Measurements from ENCODE around the gene AUTS2. TPM values are rescaled to one million over a fixed set of nuclear protein-coding genes. Genes with fewer than 3 reads are reported as not detected.

The AUTS2 gene
- total and polyA plus RNA-seq, 4 donors: 4.9 to 24.4 (median 7.0) TPM

DNA sequence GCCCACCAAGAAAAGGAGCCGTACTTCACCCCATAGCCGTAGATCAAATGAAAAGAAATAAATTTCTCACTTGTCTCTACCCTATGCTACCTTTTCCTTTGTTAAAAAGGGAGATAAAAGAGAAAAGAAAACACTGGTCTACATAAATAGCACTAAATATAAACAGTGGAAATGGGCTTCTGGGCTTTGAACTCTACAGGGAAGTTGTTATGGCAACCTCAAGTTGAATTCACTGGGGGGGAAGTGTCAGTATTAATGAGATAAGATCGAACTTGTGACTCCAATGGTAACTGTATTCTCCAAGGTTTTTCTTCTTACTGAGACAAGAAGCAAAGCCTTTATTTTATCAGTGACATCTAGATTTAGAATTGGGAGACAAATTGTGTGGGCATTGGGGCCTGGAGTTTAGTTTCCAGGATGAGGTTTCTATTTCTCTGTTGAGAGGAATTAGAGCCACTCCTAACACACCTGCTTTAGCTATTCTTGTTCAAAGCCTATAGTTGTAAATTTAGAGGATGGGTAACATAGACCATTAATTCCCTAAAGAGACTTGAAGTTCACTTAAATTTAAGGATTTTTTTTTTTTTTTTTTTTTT is 929.3 kb downstream of the AUTS2 start:
- 79% methylated on average over 3 of the region's 3 CpGs for WGBS
- H3K27me3 ChIP-seq (ENCODE audit: control insufficient read depth in 4 of 4, insufficient read depth in 4 of 4, low read length in 3 of 4): no peaks in the 10 kb centered on the region
- no peaks in the 10 kb centered on the region for H3K36me3 ChIP-seq (ENCODE audit: control insufficient read depth in 4 of 4, insufficient read depth in 3 of 4, low read depth in 1 of 4, low read length in 3 of 4)
- H3K9me3 ChIP-seq (ENCODE audit: control insufficient read depth in 4 of 4, low read length in 3 of 4): no peaks in the 10 kb centered on the region
- H3K27ac ChIP-seq (ENCODE audit: low read depth in 1 of 2, low read length in 2 of 2): no peak overlapping the region
- TF ChIP-seq, protein P1, sequence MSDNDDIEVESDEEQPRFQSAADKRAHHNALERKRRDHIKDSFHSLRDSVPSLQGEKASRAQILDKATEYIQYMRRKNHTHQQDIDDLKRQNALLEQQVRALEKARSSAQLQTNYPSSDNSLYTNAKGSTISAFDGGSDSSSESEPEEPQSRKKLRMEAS (IDR thresholded peaks at IDR 0.05): no peak
- TF ChIP-seq, protein P2, sequence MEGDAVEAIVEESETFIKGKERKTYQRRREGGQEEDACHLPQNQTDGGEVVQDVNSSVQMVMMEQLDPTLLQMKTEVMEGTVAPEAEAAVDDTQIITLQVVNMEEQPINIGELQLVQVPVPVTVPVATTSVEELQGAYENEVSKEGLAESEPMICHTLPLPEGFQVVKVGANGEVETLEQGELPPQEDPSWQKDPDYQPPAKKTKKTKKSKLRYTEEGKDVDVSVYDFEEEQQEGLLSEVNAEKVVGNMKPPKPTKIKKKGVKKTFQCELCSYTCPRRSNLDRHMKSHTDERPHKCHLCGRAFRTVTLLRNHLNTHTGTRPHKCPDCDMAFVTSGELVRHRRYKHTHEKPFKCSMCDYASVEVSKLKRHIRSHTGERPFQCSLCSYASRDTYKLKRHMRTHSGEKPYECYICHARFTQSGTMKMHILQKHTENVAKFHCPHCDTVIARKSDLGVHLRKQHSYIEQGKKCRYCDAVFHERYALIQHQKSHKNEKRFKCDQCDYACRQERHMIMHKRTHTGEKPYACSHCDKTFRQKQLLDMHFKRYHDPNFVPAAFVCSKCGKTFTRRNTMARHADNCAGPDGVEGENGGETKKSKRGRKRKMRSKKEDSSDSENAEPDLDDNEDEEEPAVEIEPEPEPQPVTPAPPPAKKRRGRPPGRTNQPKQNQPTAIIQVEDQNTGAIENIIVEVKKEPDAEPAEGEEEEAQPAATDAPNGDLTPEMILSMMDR (IDR thresholded peaks at IDR 0.05; ENCODE audit: low read depth, low read length, missing input control): no peak
- no peak for TF ChIP-seq JUND (IDR thresholded peaks at IDR 0.05)
- TF ChIP-seq, protein P3, sequence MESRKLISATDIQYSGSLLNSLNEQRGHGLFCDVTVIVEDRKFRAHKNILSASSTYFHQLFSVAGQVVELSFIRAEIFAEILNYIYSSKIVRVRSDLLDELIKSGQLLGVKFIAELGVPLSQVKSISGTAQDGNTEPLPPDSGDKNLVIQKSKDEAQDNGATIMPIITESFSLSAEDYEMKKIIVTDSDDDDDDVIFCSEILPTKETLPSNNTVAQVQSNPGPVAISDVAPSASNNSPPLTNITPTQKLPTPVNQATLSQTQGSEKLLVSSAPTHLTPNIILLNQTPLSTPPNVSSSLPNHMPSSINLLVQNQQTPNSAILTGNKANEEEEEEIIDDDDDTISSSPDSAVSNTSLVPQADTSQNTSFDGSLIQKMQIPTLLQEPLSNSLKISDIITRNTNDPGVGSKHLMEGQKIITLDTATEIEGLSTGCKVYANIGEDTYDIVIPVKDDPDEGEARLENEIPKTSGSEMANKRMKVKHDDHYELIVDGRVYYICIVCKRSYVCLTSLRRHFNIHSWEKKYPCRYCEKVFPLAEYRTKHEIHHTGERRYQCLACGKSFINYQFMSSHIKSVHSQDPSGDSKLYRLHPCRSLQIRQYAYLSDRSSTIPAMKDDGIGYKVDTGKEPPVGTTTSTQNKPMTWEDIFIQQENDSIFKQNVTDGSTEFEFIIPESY (IDR thresholded peaks at IDR 0.05): no peak
- no peak for TF ChIP-seq RAD21 (IDR thresholded peaks at IDR 0.05)
- TF ChIP-seq HNF4G (IDR thresholded peaks at IDR 0.05): no peak
- TF ChIP-seq ATF3 (IDR thresholded peaks at IDR 0.05): no peak
- no peak for TF ChIP-seq REST (IDR thresholded peaks at IDR 0.05)
- TF ChIP-seq TAF1 (conservative IDR thresholded peaks at IDR 0.05): no peak
- TF ChIP-seq SP1 (IDR thresholded peaks at IDR 0.05): no peak
- TF ChIP-seq HNF4A (conservative IDR thresholded peaks at IDR 0.05): no peak
- TF ChIP-seq EGR1 (IDR thresholded peaks at IDR 0.05; ENCODE audit: low read depth in 2 of 2): no peak
- TF ChIP-seq FOXA1 (IDR thresholded peaks at IDR 0.05): no peak
- no peak for TF ChIP-seq NR2F2 (IDR thresholded peaks at IDR 0.05)
- no peak for TF ChIP-seq RXRA (IDR thresholded peaks at IDR 0.05)
- TF ChIP-seq FOXA2 (IDR thresholded peaks at IDR 0.05): no peak
- no peak for TF ChIP-seq YY1 (IDR thresholded peaks at IDR 0.05)
- no peak for TF ChIP-seq GABPA (IDR thresholded peaks at IDR 0.05 in 1 of 2, conservative IDR thresholded peaks at IDR 0.05 in 1 of 2)
- H3K9ac ChIP-seq (ENCODE audit: low read depth in 1 of 2, low read length in 2 of 2): no peak overlapping the region
- DNase-seq (ENCODE audit: low spot score): no peak
- peaks cover 0 to 1% (median 0%) of the 10 kb centered on the region in 4 donors for H3K4me1 ChIP-seq (ENCODE audit: control insufficient read depth in 4 of 4, insufficient read depth in 4 of 4, low read length in 3 of 4)
- no peak overlapping the region for H3K4me3 ChIP-seq (ENCODE audit: low read depth in 1 of 3, low read length in 3 of 3)
